ENCODE results near the gene DHX58. TPM values are rescaled to one million over a fixed set of nuclear protein-coding genes. Genes with fewer than 3 reads are reported as not detected.

The DHX58 gene
- total RNA-seq, 1 experiment from 2014 or later, result 9.7 TPM

DNA sequence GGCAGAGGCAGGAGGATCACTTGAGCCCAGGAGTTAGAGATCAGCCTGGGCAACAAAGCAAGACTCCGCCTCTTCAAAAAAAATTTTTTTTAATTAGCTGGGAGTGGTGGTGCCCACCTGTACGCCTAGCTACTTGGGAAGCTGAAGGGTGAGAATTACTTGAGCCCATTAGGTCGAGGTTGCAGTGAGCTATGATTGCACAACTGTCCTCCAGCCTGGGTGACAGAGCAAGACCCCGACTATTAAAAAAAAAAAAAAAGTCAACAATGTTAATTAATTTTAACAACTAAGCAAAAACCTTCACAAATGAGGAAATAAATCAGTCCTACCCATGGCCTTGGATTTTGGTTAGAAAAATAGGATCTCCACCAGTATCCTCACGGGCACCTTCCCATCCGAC lies 5.4 kb downstream of the DHX58 start:
- BruUV-seq (replicated peaks), result no TSS peak
- Histone ChIP-seq H3K27ac (ENCODE audit: low read length) (no peak overlapping the region), H3K36me3 (ENCODE audit: control insufficient read depth, insufficient read depth, low read length) (no peaks in the 10 kb centered on the region), H3K9me3 (ENCODE audit: control insufficient read depth, insufficient read depth, low read depth, low read length) (no peaks in the 10 kb centered on the region), H3K4me3 (ENCODE audit: low read depth in 2 of 2, low read length in 2 of 2) (no peak overlapping the region; a peak in 1 of 4 replicates), H3K4me1 (ENCODE audit: control insufficient read depth, insufficient read depth, low read length) (peaks cover 2% of the 10 kb centered on the region; the same call in 1 of the 2 replicates), H3K27me3 (ENCODE audit: control insufficient read depth, insufficient read depth, low read length) (no peaks in the 10 kb centered on the region)
- TF ChIP-seq REST (IDR thresholded peaks at IDR 0.05; ENCODE audit: insufficient read depth in 1 of 2, low read depth in 2 of 2, low read length in 1 of 2) (no peak), POLR2AphosphoS5 (IDR thresholded peaks at IDR 0.05; ENCODE audit: low read depth, low read length) (no peak), TCF7L2 (IDR thresholded peaks at IDR 0.05; ENCODE audit: low read depth, low read length) (no peak), SIN3A (IDR thresholded peaks at IDR 0.05; ENCODE audit: borderline replicate concordance, insufficient read depth, low read depth, low read length) (no peak), CTCF (IDR thresholded peaks at IDR 0.05) (no peak)
- POLR2A ChIA-PET, result no interaction called here
- DNase-seq (ENCODE audit: low read depth, low spot score) (no peak), ATAC-seq (no peak)
- CTCF ChIA-PET, result interaction anchor here (0.7 kb wide), 2 partner anchors 138 to 1456 kb away, joined by 4 to 5 read pairs; no protein-coding TSS in a partner anchor
- in situ Hi-C loops (cut with HindIII; ENCODE audit: low pct_unique_long_range_greater_than_20kb, low sequenced_read_pairs) (no loop called here), intact Hi-C loops (cut with micrococcal nuclease; ENCODE audit: unreplicated experiment) (no loop called here)

DNA sequence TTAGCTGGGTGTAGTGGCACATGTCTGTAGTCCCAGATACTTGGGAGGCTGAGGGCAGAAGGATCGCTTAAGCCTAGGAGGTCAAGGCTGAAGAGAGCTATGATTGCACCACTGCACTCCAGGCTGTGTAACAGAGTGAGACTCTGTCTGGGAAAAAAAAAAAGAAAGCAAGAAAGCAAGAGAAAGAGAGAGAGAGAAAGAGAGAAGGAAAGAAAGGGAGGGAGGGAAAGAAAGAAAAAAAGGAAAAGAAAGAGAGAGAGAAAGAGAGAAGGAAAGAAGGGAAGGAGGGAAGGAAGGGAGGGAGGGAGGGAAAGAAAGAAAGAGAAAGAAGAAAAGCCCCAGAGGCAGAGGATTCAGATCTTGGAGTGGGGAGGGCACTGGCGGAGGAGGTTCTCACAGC lies 6.5 kb downstream of the DHX58 start:
- Histone ChIP-seq H3K27ac (ENCODE audit: low read length) (no peak overlapping the region), H3K27me3 (ENCODE audit: control insufficient read depth, insufficient read depth, low read length) (no peaks in the 10 kb centered on the region), H3K9me3 (ENCODE audit: control insufficient read depth, insufficient read depth, low read depth, low read length) (no peaks in the 10 kb centered on the region), H3K4me1 (ENCODE audit: control insufficient read depth, insufficient read depth, low read length) (no peaks in the 10 kb centered on the region), H3K36me3 (ENCODE audit: control insufficient read depth, insufficient read depth, low read length) (no peaks in the 10 kb centered on the region), H3K4me3 (ENCODE audit: low read depth in 2 of 2, low read length in 2 of 2) (no peak overlapping the region)
- ATAC-seq (no peak), DNase-seq (ENCODE audit: low read depth, low spot score) (no peak)
- CTCF ChIA-PET, result no interaction called here
- intact Hi-C loops (cut with micrococcal nuclease; ENCODE audit: unreplicated experiment), result no loop called here
- TF ChIP-seq REST (IDR thresholded peaks at IDR 0.05; ENCODE audit: insufficient read depth in 1 of 2, low read depth in 2 of 2, low read length in 1 of 2), result no peak
- no peak for TF ChIP-seq TCF7L2 (IDR thresholded peaks at IDR 0.05; ENCODE audit: low read depth, low read length)
- TF ChIP-seq POLR2AphosphoS5 (IDR thresholded peaks at IDR 0.05; ENCODE audit: low read depth, low read length), result no peak
- no peak for TF ChIP-seq CTCF (IDR thresholded peaks at IDR 0.05)
- TF ChIP-seq SIN3A (IDR thresholded peaks at IDR 0.05; ENCODE audit: borderline replicate concordance, insufficient read depth, low read depth, low read length), result no peak
- in situ Hi-C loops (cut with HindIII; ENCODE audit: low pct_unique_long_range_greater_than_20kb, low sequenced_read_pairs), result no loop called here
- POLR2A ChIA-PET, result no interaction called here
- BruUV-seq (replicated peaks), result no TSS peak
